ENCODE data around the gene SENP8.
"Not testable (repeated sequence)": the region's sequence is repeated elsewhere in the genome, so short reads cannot be mapped to it uniquely, and the experiment has no call there.

SENP8 gene

GRCh38 chr15:72118017-72118978, at the start of gene SENP8, which contains the start of gene MYO9A:
SENP8 (plus strand) TSS chr15:72118403; CDS start chr15:72139624, 21,221 bp downstream.
MYO9A (minus strand) TSS chr15:72118150; CDS start chr15:72046563, 71,587 bp downstream.
- DNase-seq: peak; percentile 98

- no peak for DNase-seq
These were observed 49.3 kb upstream of the SENP8 start for GRCh38 chr15:72068856-72069255.

GRCh38 chr15:72070817-72071447, 47.3 kb upstream of the SENP8 start:
- DNase-seq: no peak

GRCh38 chr15:72071448-72071825, 46.8 kb upstream of the SENP8 start:
- not testable (repeated sequence) for DNase-seq

- no peak for DNase-seq
These were observed 43.7 kb upstream of the SENP8 start for GRCh38 chr15:72074335-72075060.

DNA sequence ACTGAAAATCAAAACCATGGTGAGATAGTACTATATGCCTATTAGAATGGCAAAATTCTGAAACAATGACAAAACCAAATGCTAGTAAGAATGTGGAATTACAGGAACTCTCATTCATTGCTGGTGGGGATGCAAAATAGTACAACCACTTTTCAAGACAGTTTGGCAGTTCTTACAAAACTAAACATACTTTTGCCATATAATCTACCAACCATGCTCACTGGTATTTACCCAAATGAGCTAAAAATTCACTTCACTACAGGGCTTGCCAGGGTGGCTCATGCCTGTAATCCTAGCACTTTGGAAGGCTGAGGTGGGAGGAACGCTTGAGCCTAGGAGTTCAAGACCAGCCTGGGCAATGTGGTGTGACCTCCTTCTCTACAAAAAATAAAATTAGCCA, 40.3 kb upstream of the SENP8 start:
- no peak for DNase-seq

DNA sequence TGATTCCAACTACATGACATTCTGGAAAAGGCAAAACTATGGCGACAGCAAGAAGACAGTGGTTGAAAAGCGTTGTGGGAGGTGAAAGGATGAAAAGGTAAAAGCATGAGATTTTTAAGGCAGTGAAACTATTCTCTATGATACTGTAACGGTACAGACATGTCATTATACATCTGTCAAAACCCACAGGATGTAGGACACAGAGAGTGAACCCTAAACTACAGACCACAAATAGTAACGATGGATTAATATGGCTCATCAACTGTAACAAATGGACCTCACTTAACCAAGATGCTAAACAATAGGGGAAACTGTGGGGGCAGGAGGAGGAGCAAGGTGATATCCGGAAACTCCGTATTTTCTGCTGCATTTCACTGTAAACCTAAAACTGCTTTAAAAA, 39.3 kb upstream of the SENP8 start:
- no peak for DNase-seq

- DNase-seq: no peak
These were observed 36.0 kb upstream of the SENP8 start for GRCh38 chr15:72082176-72082575.

GRCh38 chr15:72086010-72086697, 32.0 kb upstream of the SENP8 start:
- no peak for DNase-seq

DNA sequence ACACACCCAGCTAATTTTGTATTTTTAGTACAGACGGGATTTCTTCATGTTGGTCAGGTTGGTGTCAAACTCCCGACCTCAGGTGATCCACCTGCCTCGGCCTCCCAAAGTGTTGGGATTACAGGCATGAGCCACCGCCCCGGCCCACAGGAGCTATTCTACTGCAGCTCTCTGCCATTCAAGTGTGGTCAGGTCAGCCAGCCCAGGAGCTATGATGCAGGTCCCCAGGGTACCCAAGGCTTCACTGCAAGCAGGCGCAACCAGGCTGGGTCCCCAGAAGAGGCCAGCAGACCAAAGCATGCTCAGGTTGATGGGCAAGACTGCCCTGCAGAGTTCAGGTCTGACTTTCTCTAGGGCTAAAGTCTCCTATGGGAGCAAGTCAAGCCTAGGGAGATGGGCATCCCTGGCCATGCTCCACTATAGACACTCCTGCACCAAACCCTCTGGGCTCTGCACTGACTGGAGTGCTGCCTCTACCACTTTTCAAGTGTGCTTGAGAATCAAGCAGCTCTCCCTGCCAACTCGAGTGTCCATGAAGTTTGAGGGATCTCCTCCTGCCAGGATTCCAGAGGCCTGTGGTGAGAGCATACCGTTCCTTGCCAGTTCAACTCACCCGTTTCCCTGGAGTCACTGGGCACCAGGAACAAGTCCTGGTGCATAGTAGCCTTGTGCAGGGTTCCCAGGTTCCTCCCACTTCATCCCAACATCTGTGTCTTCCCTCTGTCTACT, 31.1 kb upstream of the SENP8 start:
- no peak for DNase-seq

GRCh38 chr15:72092006-72092405, 26.2 kb upstream of the SENP8 start:
- no peak for DNase-seq

DNA sequence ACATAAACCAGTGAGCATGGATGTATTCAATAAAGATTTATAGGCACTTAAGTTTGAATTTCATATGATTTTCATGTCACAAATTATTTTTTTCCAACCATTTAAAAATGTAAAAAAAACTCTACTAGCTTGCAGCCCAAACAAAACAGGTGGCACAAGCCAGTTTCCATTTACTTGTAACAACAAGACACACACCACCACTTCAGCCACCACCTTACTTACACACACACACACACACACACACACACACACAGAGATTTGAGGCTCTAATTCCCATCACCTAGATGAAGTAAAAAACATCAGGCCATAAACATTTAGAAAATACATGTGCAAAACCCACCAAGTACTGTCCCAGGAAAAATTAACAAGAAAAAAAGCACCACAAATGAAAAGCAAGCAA, 25.5 kb upstream of the SENP8 start:
- DNase-seq: no peak

- DNase-seq: no peak
These were observed 21.4 kb upstream of the SENP8 start for GRCh38 chr15:72096796-72097195.

GRCh38 chr15:72098040-72098439, 20.2 kb upstream of the SENP8 start:
- DNase-seq: no peak

DNA sequence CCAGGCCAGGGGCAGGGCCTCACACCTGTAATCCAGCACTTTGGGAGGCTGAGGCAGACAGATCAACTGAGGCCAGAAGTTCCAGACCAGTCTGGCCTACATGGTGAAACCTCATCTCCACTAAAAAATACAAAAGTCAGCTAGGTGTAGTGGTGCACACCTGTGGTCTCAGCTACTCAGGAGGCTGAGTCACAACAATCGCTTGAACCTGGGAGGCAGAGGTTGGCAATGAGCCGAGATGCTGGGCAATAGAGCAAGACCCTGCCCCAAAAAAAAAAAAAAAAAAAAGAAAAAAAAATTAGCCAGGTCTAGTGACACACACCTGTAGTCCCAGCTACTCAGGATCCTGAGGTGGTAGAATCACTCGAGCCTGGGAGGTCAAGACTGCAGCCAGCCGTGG, 19.0 kb upstream of the SENP8 start:
- DNase-seq: no peak

GRCh38 chr15:72100551-72100950, 17.7 kb upstream of the SENP8 start:
- DNase-seq: not testable (repeated sequence)

GRCh38 chr15:72105111-72105510, 13.1 kb upstream of the SENP8 start:
- DNase-seq: no peak

DNA sequence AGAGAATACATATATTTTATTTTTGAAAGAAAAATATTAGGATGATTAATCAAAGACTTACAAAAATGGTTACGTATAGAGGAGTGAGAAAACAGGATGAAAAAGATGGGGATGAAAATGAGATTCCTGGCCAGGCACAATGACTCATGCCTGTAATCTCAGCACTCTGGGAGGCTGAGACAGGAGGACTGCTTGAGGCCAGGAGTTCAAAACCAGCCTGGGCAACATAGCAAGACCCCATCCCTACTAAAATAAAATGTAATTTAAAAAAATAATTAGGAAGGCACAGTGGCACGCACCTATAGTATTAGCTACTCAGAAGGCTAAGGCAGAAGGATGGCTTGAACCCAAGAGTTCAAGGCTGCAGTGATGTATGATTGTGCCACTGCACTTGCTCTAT, 12.1 kb upstream of the SENP8 start:
- DNase-seq: no peak

- no peak for DNase-seq
These were observed 7.8 kb upstream of the SENP8 start for GRCh38 chr15:72110355-72110754.

DNA sequence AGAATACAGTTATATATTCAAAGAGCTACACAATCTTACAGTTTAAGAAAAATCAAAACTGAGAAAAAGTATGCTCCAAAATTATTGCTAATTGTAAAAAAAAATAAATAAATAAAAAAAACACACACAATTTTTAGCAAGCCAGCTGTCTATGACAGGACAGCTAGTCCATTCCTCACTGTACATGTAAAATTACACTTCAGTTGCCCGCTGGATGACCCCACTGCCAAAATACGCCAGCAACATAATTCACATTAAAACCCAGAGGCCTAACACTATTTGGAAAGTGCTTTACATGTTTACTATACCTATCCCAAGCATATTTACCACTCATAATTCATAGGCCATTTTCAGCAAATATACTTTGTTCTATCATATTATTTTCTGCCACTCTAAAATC, 6.1 kb upstream of the SENP8 start:
- no peak for DNase-seq

DNA sequence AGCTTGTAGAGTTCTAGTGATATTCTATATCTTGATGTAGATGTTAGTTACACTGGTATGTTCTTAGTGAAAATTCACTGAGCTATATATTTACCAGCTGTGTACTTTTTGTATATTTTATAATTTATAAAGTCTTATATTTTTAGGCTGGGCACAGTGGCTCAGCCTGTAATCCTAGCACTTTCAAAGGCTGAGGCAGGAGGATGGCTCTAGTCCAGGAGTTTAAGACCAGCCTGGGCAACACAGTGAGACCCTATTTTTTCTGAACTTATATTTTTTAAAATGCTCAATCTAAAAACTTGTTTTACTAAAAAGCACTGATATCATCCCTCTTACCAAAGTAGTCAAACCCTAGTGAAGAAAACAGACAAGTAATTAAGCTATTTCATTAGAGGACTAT, 5.4 kb upstream of the SENP8 start:
- no peak for DNase-seq

- DNase-seq: no peak
These were observed 4.7 kb upstream of the SENP8 start for GRCh38 chr15:72113347-72114031.
